ENCODE data around the gene TSHZ3. TPM values are rescaled to one million over a fixed set of nuclear protein-coding genes. Genes with fewer than 3 reads are reported as not detected.

TSHZ3 gene
- total RNA-seq, 4 donors from 2014 or later, result 2.1 to 3.2 (median 2.7) TPM

DNA sequence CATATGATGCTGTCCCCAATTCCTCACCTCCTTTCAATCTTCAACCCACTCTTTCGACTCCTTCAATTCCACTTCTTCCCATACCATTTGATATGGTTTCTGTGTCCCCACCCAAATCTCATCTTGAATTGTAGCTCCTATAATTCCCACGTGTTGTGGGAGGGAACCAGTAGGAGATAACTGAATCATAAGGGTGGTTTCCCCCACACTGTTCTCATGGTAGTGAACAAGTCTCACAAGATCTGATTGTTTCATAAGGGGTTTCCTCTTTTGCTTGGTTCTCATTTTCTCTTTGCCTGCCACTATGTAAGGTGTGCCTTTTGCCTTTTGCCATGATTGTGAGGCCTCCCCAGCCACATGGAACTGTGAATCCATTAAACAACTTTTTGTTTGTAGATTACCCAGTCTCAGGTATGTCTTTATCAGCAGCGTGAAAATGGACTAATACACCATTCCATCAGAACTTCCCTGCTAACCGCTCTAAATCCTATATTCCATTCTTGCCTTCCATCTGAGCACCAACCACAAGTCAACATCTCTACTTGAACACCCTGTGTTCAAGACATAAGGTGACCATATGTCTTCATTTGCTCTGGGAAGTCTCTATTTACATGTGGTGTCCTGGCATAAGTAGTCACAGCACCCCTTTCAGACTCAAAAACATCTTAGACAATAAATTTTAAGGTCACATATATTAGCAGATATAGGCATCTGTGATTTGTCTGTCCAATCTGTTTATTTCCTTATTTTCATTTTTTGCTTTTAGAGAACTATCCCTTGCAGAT is 122.9 kb downstream of the TSHZ3 start:
- no peaks in the 10 kb centered on the region for H3K4me1 ChIP-seq
- no peaks in the 10 kb centered on the region for H3K36me3 ChIP-seq
- H3K27me3 ChIP-seq, result no peaks in the 10 kb centered on the region
- 85% methylated on average over 4 of the region's 4 CpGs for WGBS
- no peak overlapping the region for H3K27ac ChIP-seq
- no peak overlapping the region for H3K4me3 ChIP-seq
- TF ChIP-seq POLR2AphosphoS5 (IDR thresholded peaks at IDR 0.05) (no peak), EP300 (IDR thresholded peaks at IDR 0.05) (no peak), POLR2A (IDR thresholded peaks at IDR 0.05) (no peak)
- TF ChIP-seq, protein P1, sequence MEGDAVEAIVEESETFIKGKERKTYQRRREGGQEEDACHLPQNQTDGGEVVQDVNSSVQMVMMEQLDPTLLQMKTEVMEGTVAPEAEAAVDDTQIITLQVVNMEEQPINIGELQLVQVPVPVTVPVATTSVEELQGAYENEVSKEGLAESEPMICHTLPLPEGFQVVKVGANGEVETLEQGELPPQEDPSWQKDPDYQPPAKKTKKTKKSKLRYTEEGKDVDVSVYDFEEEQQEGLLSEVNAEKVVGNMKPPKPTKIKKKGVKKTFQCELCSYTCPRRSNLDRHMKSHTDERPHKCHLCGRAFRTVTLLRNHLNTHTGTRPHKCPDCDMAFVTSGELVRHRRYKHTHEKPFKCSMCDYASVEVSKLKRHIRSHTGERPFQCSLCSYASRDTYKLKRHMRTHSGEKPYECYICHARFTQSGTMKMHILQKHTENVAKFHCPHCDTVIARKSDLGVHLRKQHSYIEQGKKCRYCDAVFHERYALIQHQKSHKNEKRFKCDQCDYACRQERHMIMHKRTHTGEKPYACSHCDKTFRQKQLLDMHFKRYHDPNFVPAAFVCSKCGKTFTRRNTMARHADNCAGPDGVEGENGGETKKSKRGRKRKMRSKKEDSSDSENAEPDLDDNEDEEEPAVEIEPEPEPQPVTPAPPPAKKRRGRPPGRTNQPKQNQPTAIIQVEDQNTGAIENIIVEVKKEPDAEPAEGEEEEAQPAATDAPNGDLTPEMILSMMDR (IDR thresholded peaks at IDR 0.05), result no peak
- DNase-seq (ENCODE audit: low spot score in 2 of 2), result no peak
- no peaks in the 10 kb centered on the region for H3K9me3 ChIP-seq

Measured in suprapubic skin (tissue), 4 donors.